MM.1S (cell line): Measurements from ENCODE around the gene SPATA31E1.

Source experiments
- DNase-seq: peaks from one replicate; pipeline ENCODE4 v3.0.0-alpha.2; 2015
- H2AFZ ChIP-seq: fragments of 300-600 bp; sonication (generic); 2 replicates; pipeline ENCODE4 v1.6.0; 2016; ENCODE audit warnings: antibody characterized with exemption, low read length
- H3F3A ChIP-seq: fragments of 300-600 bp; sonication (generic); 2 replicates; pipeline ENCODE4 v1.6.1; 2016; ENCODE audit warnings: mild to moderate bottlenecking, antibody characterized with exemption, low read length, moderate library complexity, mixed read lengths; ENCODE audit not compliant: insufficient read depth
- H3K27ac ChIP-seq: fragments of 300-600 bp; sonication (generic); 2 replicates; pipeline ENCODE4 v1.5.1; 2016; ENCODE audit warnings: mild to moderate bottlenecking, low read length
- H3K27me3 ChIP-seq: fragments of 300-600 bp; sonication (generic); replicated peaks from 2 replicates; pipeline ENCODE4 v1.6.0; 2016; ENCODE audit warnings: low read length; ENCODE audit not compliant: insufficient read depth
- H3K36me3 ChIP-seq: fragments of 300-600 bp; sonication (generic); replicated peaks from 2 replicates; pipeline ENCODE4 v1.6.1; 2016; ENCODE audit warnings: mild to moderate bottlenecking, low read length, mixed read lengths; ENCODE audit not compliant: insufficient read depth
- H3K4me1 ChIP-seq: fragments of 300-600 bp; sonication (generic); 2 replicates; pipeline ENCODE4 v1.6.1; 2016; ENCODE audit warnings: low read length, mixed read lengths
- H3K4me2 ChIP-seq: fragments of 300-600 bp; sonication (generic); 2 replicates; pipeline ENCODE4 v1.6.0; 2016; ENCODE audit warnings: low read depth, low read length
- H3K4me3 ChIP-seq: fragments of 300-600 bp; sonication (generic); 2 replicates; pipeline ENCODE4 v1.5.1; 2016; ENCODE audit warnings: low read length, mixed read lengths
- H3K79me2 ChIP-seq: fragments of 300-600 bp; sonication (generic); 2 replicates; pipeline ENCODE4 v1.6.1; 2016; ENCODE audit warnings: mixed run types, low read length, mixed read lengths
- H3K9ac ChIP-seq: fragments of 300-600 bp; sonication (generic); 2 replicates; pipeline ENCODE4 v1.6.1; 2016; ENCODE audit warnings: low read length, mixed read lengths
- H3K9me2 ChIP-seq: fragments of 300-600 bp; sonication (generic); replicated peaks from 2 replicates; pipeline ENCODE4 v1.6.1; 2016; ENCODE audit warnings: mild to moderate bottlenecking, low read length, mixed read lengths; ENCODE audit not compliant: insufficient read depth
- H3K9me3 ChIP-seq: fragments of 300-600 bp; sonication (generic); replicated peaks from 2 replicates; pipeline ENCODE4 v1.6.1; 2016; ENCODE audit warnings: mild to moderate bottlenecking, low read length, mixed read lengths; ENCODE audit not compliant: insufficient read depth
- H4K20me1 ChIP-seq: fragments of 300-600 bp; sonication (generic); 2 replicates; pipeline ENCODE4 v1.6.1; 2016; ENCODE audit warnings: mild to moderate bottlenecking, low read length, moderate library complexity, mixed read lengths; ENCODE audit not compliant: insufficient read depth
- CTCF ChIP-seq: fragments of 300-600 bp; sonication (generic); IDR thresholded peaks from 2 replicates; pipeline ENCODE4 v1.5.1; 2016; ENCODE audit warnings: antibody characterized with exemption, low read length, mixed read lengths
- EZH2 ChIP-seq: fragments of 300-600 bp; sonication (generic); optimal IDR thresholded peaks from 2 replicates; pipeline ENCODE3; 2017; ENCODE audit warnings: low read depth, mild to moderate bottlenecking, antibody characterized with exemption, low read length, mixed read lengths
- EZH2phosphoT487 ChIP-seq: fragments of 300-600 bp; sonication (generic); IDR thresholded peaks from 2 replicates; pipeline ENCODE4 v1.6.1; 2018; ENCODE audit warnings: antibody characterized with exemption, low read length

The SPATA31E1 gene

DNA sequence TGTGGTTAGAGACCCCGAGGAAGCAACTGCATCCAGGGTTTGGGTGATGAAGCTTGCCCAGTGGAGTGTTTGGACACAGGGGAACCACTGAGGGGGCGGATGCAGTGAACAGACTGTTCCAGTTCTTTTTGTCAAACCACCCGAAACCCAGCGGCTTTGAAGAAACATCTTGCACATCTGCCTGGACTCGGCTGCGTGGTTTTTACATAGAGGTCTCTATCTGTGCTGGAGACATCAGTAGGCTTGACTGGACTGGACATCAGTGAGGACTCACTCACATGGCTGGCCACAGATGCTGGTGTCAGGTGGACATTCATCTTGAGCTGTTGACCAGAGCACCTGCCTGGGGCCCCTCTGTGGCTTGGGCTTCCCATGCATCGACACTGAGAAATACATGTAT is 15.3 kb upstream of the SPATA31E1 start:
- Histone ChIP-seq H3F3A (no peaks in the 10 kb centered on the region), H4K20me1 (no peaks in the 10 kb centered on the region), H2AFZ (no peak overlapping the region), H3K27ac (no peak overlapping the region), H3K4me3 (no peak overlapping the region), H3K27me3 (no peaks in the 10 kb centered on the region), H3K9ac (no peak overlapping the region), H3K4me1 (no peaks in the 10 kb centered on the region), H3K4me2 (no peak overlapping the region), H3K9me2 (no peaks in the 10 kb centered on the region), H3K36me3 (no peaks in the 10 kb centered on the region), H3K9me3 (no peaks in the 10 kb centered on the region), H3K79me2 (no peaks in the 10 kb centered on the region)
- no peak for DNase-seq
- TF ChIP-seq CTCF (no peak), EZH2 (no peak), EZH2phosphoT487 (no peak)

DNA sequence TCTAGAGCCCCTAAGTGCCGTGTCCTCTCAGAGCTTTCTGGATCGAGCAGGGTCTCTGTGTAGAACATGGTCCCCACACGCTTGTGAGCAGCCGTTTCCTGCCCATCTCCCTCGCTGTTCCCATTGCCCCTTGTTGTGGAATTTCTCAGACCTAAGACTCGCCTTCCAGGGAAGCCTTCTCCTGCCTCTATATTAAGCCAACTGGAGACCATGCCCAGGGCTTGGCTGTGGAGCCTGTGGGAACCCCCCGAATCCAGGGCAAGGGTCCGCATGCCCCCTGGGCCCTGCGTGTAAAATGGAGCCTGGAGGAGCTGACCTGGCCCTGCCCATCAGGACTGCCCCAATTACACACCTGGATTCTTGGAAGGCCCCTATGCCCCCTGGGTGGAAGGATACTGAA is 14.5 kb upstream of the SPATA31E1 start:
- TF ChIP-seq EZH2 (no peak), EZH2phosphoT487 (no peak), CTCF (no peak)
- Histone ChIP-seq H4K20me1 (no peaks in the 10 kb centered on the region), H3K27ac (no peak overlapping the region), H3K9me2 (no peaks in the 10 kb centered on the region), H3K4me3 (no peak overlapping the region), H3F3A (no peaks in the 10 kb centered on the region), H3K27me3 (no peaks in the 10 kb centered on the region), H3K9ac (no peak overlapping the region), H3K9me3 (no peaks in the 10 kb centered on the region), H3K79me2 (no peaks in the 10 kb centered on the region), H3K4me1 (no peaks in the 10 kb centered on the region), H3K36me3 (no peaks in the 10 kb centered on the region), H2AFZ (no peak overlapping the region), H3K4me2 (no peak overlapping the region)
- no peak for DNase-seq

- TF ChIP-seq EZH2 (no peak), CTCF (no peak), EZH2phosphoT487 (no peak)
- H3F3A ChIP-seq = no peaks in the 10 kb centered on the region
- H3K4me1 ChIP-seq = no peaks in the 10 kb centered on the region
- no peaks in the 10 kb centered on the region for H3K9me2 ChIP-seq
- H3K9ac ChIP-seq = no peak overlapping the region
- no peaks in the 10 kb centered on the region for H4K20me1 ChIP-seq
- no peak overlapping the region for H2AFZ ChIP-seq
- H3K79me2 ChIP-seq = no peaks in the 10 kb centered on the region
- no peak overlapping the region for H3K4me2 ChIP-seq
- no peaks in the 10 kb centered on the region for H3K9me3 ChIP-seq
- H3K27ac ChIP-seq = no peak overlapping the region
- DNase-seq = no peak
- H3K36me3 ChIP-seq = no peaks in the 10 kb centered on the region
- H3K27me3 ChIP-seq = no peaks in the 10 kb centered on the region
- no peak overlapping the region for H3K4me3 ChIP-seq
Observed at GRCh38 chr9:87868635-87869034, 14.0 kb upstream of the SPATA31E1 start.

DNA sequence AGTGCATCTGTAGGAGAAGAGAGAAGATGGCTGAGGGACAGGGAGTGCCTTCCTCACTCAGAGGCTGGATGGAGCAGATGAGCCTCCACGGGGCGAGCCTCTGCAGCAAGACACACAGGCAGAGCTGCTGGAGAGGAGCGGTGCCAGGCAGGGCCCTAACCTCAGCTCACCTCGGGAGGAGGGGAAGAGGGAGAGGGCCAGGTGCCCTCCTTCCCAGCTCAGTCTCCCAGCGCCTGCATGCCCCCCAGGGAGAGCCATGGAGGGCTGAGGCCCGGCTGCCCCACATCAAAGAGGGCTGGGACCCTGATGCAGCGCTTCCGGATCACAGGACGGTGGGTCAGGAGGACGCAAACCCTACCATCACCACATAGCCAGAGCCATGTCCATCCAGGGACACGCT is 13.6 kb upstream of the SPATA31E1 start:
- H3K4me3 ChIP-seq = no peak overlapping the region
- H3K9me2 ChIP-seq = no peaks in the 10 kb centered on the region
- H4K20me1 ChIP-seq = no peaks in the 10 kb centered on the region
- no peaks in the 10 kb centered on the region for H3K79me2 ChIP-seq
- no peak overlapping the region for H3K4me2 ChIP-seq
- H3K27ac ChIP-seq = no peak overlapping the region
- H3K9ac ChIP-seq = no peak overlapping the region
- H3K4me1 ChIP-seq = no peaks in the 10 kb centered on the region
- H3K36me3 ChIP-seq = no peaks in the 10 kb centered on the region
- no peak for TF ChIP-seq CTCF
- TF ChIP-seq EZH2 = no peak
- TF ChIP-seq EZH2phosphoT487 = no peak
- H3K9me3 ChIP-seq = no peaks in the 10 kb centered on the region
- H3F3A ChIP-seq = no peaks in the 10 kb centered on the region
- no peaks in the 10 kb centered on the region for H3K27me3 ChIP-seq
- DNase-seq = no peak
- no peak overlapping the region for H2AFZ ChIP-seq
